Measurements from ENCODE around the gene DHX40.

GRCh38 chr17:59652119-59652518, 86.7 kb downstream of the DHX40 start:
- TF ChIP-seq CTCF (IDR thresholded peaks at IDR 0.05) (no peak), POLR2A (IDR thresholded peaks at IDR 0.05) (no peak), POLR2AphosphoS5 (IDR thresholded peaks at IDR 0.05) (no peak), EP300 (IDR thresholded peaks at IDR 0.05) (no peak)
